Measurements from ENCODE around the gene UQCRH. TPM values are rescaled to one million over a fixed set of nuclear protein-coding genes. Genes with fewer than 3 reads are reported as not detected.

Gene UQCRH
- total RNA-seq, 1 experiment from 2014 or later: 663 TPM

- no peak for TF ChIP-seq GRHL2 (CRISPR knock-in tag; IDR thresholded peaks at IDR 0.05; ENCODE audit: insufficient replicate concordance, severe bottlenecking)
- no peak for TF ChIP-seq CBFB (CRISPR knock-in tag; IDR thresholded peaks at IDR 0.05; ENCODE audit: low read depth)
- TF ChIP-seq ZNF263 (CRISPR knock-in tag; IDR thresholded peaks at IDR 0.05; ENCODE audit: low read depth): no peak
- no peak for TF ChIP-seq SOX15 (CRISPR knock-in tag; IDR thresholded peaks at IDR 0.05)
- TF ChIP-seq ZNF425 (CRISPR knock-in tag; conservative IDR thresholded peaks at IDR 0.05): no peak
- TF ChIP-seq ATF2 (CRISPR knock-in tag; IDR thresholded peaks at IDR 0.05; ENCODE audit: borderline replicate concordance, low read depth): no peak
- TF ChIP-seq PRDM15 (CRISPR knock-in tag; IDR thresholded peaks at IDR 0.05): no peak
- no peak for TF ChIP-seq ZNF219 (CRISPR knock-in tag; IDR thresholded peaks at IDR 0.05; ENCODE audit: borderline replicate concordance)
- TF ChIP-seq USF1 (CRISPR knock-in tag; IDR thresholded peaks at IDR 0.05): no peak
- no peak for TF ChIP-seq ZMAT4 (CRISPR knock-in tag; IDR thresholded peaks at IDR 0.05)
- TF ChIP-seq RORB (CRISPR knock-in tag; IDR thresholded peaks at IDR 0.05): no peak
- no peak for TF ChIP-seq HMGXB4 (CRISPR knock-in tag; IDR thresholded peaks at IDR 0.05)
- no peak for TF ChIP-seq TCF7 (CRISPR knock-in tag; IDR thresholded peaks at IDR 0.05; ENCODE audit: low read depth)
Observed at GRCh38 chr1:46274225-46275029, 29.1 kb upstream of the UQCRH start (continued).

- Mint-ChIP-seq H3K9me3 (no peaks in the 10 kb centered on the region), H3K27ac (no peak overlapping the region), H3K4me1 (no peaks in the 10 kb centered on the region), H3K4me3 (no peak overlapping the region), H3K27me3 (ENCODE audit: low read depth) (no peaks in the 10 kb centered on the region), H3K36me3 (peaks cover 71% of the 10 kb centered on the region)
- DNase-seq (ENCODE audit: low spot score) (no peak), ATAC-seq (no peak)
- POLR2A ChIA-PET: no interaction called here
- CTCF ChIA-PET: interaction anchor here (1.3 to 1.6 kb wide), 2 partner anchors 10 to 51 kb away, joined by 3 to 4 read pairs; no protein-coding TSS in a partner anchor
- TF ChIP-seq ATF2 (CRISPR knock-in tag; IDR thresholded peaks at IDR 0.05; ENCODE audit: borderline replicate concordance, low read depth): no peak
- no peak for TF ChIP-seq ZNF121 (CRISPR knock-in tag; IDR thresholded peaks at IDR 0.05)
- TF ChIP-seq ZBTB21 (CRISPR knock-in tag; IDR thresholded peaks at IDR 0.05; ENCODE audit: borderline replicate concordance): no peak
Observed at GRCh38 chr1:46275030-46275337, 28.5 kb upstream of the UQCRH start.
